Renal cortex interstitium (tissue), 11 donors: ENCODE measurements around the gene ATP6V1C2. TPM values are rescaled to one million over a fixed set of nuclear protein-coding genes. Genes with fewer than 3 reads are reported as not detected.

Experiments
- DNase-seq, 11 donors: peaks; one replicate each; pipeline ENCODE4 v3.0.0-alpha.2; 2013; ENCODE audit warnings: low read depth in 9 of 11, low spot score in 4 of 11; ENCODE audit errors: extremely low read depth in 1 of 11
- polyA plus RNA-seq, 3 donors: library from polyadenylated mRNA; unstranded; fragments of 120-200 nt; gene quantifications; one replicate each; pipeline ENCODE4 v1.2.1, GENCODE V29; 2013; ENCODE audit not compliant: insufficient read length in 3 of 3

Gene ATP6V1C2
- polyA plus RNA-seq, 3 donors, result 4.8 to 11.3 (median 5.1) TPM

- DNase-seq, result peak in 6 of 11 donors; percentile 23 to 36 (median 26)
Measured at GRCh38 chr2:10762651-10763460, 41.4 kb downstream of the ATP6V1C2 start.

- DNase-seq, result no peak
Measured at GRCh38 chr2:10763461-10763800, 42.0 kb downstream of the ATP6V1C2 start.

GRCh38 chr2:10764096-10764785 lies 42.8 kb downstream of the ATP6V1C2 start:
- no peak for DNase-seq

- DNase-seq, result no peak
Measured at GRCh38 chr2:10764896-10765295, 43.5 kb downstream of the ATP6V1C2 start.

- DNase-seq, result no peak
Measured at GRCh38 chr2:10765461-10765860, 44.0 kb downstream of the ATP6V1C2 start.

GRCh38 chr2:10765914-10766313 lies 44.5 kb downstream of the ATP6V1C2 start:
- DNase-seq, result no peak

- no peak for DNase-seq
Measured at GRCh38 chr2:10768063-10768507, 46.7 kb downstream of the ATP6V1C2 start.

- DNase-seq, result no peak
Measured at GRCh38 chr2:10770956-10771750, 49.7 kb downstream of the ATP6V1C2 start.

GRCh38 chr2:10771786-10772185 lies 50.4 kb downstream of the ATP6V1C2 start:
- no peak for DNase-seq

- DNase-seq, result no peak
Measured at GRCh38 chr2:10772201-10772867, 50.9 kb downstream of the ATP6V1C2 start.

GRCh38 chr2:10772868-10773215 lies 51.4 kb downstream of the ATP6V1C2 start:
- DNase-seq, result no peak

- no peak for DNase-seq
Measured at GRCh38 chr2:10773821-10774341, 52.5 kb downstream of the ATP6V1C2 start.

GRCh38 chr2:10774394-10774793 lies 53.0 kb downstream of the ATP6V1C2 start:
- no peak for DNase-seq

GRCh38 chr2:10775021-10775780 lies 53.8 kb downstream of the ATP6V1C2 start:
- no peak for DNase-seq

GRCh38 chr2:10775831-10776230 lies 54.4 kb downstream of the ATP6V1C2 start:
- DNase-seq, result no peak

- DNase-seq, result no peak
Measured at GRCh38 chr2:10776231-10776977, 55.0 kb downstream of the ATP6V1C2 start.

GRCh38 chr2:10777111-10777841 lies 55.8 kb downstream of the ATP6V1C2 start:
- no peak for DNase-seq
